COLO829 (cell line): ENCODE measurements around the gene OPN1MW2.
"Not testable (repeated sequence)": the region's sequence is repeated elsewhere in the genome, so short reads cannot be mapped to it uniquely, and the experiment has no call there.

Source experiments
- DNase-seq: peaks from one replicate; pipeline ENCODE4 v3.0.0; 2012; ENCODE audit warnings: low spot score

The OPN1MW2 gene

GRCh38 chrX:154269245-154269644, 49.7 kb downstream of the OPN1MW2 start:
- DNase-seq: not testable (repeated sequence)
